Ammon's horn (tissue), 1 donor: ENCODE results near the gene SOS1.

Experiments
- DNase-seq: peaks from one replicate; pipeline ENCODE4 v3.0.0-alpha.2; 2016; ENCODE audit warnings: low spot score

SOS1 gene

GRCh38 chr2:39024833-39025232 is 96.0 kb downstream of the SOS1 start:
- no peak for DNase-seq

DNA sequence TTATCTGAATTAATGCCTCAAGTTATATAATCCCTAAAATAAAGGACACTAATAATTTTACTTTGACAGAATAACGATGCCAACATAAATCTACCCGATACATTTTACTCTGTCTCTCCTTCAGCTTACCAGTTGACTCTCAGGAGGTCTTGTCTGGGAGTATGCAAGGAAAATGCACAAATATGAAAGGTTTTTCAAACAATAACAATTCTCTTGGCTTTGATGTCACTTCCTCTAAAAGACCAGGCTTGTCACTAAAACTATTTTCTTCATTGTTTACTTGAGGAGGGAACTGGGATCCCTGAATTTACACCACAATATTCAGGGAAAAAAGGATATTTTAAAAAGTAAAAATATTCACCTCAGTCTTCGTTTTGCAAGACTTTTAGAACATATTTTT is 97.2 kb downstream of the SOS1 start:
- DNase-seq: no peak

- DNase-seq: no peak
These were observed 98.1 kb downstream of the SOS1 start for GRCh38 chr2:39022642-39023235.

DNA sequence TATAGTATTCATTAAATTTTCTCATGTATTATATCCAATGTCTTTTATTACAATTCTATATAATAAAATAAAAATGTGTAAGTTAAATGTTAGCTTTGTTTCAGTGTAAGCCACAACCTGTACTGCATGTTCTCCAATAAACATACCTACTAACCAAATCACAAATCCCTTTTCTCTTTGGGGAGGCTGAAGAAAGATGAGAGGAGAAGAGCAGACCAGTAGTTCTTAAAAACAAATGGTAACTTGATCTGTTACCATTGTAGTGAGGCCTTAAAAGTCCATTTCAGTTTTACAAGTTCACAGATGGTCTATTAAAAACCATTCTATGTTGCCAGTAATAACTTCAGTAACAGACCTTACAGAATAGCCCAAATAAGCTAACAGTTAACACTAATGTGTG is 100.5 kb downstream of the SOS1 start:
- no peak for DNase-seq

DNA sequence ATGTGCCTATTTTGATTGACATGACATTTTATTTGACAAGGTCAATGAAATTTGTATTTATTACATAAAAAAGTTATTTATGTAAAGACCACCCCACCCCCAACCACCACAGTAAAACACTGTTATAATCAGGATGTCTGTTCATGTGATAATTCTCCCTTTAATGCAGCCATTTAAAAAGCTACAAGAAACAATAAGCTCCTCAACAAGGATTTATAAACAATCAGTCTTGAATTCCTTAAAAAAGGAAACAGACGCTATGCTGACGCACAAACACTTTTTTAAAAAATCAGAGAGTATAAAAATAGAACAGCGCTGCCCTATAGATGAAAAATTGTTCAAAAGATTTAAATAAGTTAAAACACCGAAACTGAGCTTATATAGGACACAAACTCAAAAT is 102.2 kb downstream of the SOS1 start:
- DNase-seq: no peak

DNA sequence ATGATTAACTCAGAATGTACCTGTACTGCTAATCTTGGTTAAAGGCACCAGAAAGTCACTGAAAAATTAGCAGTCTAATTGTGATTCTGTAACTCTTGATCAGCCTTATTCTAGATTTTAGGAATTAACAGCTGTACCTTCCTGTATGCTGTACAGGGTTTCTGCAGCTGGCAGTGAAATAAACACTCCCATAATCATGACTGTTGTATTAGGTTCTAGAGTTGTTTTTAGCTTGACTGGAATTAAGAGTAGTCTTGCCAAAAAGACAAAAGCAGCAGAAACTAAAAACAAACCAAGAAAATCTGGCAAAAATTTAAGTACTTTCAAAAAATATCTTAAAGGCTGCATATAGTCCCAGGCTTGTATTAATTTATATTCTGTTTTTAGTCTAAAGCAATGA is 103.5 kb downstream of the SOS1 start:
- DNase-seq: no peak

GRCh38 chr2:39015424-39015823 is 105.4 kb downstream of the SOS1 start:
- DNase-seq: no peak

DNA sequence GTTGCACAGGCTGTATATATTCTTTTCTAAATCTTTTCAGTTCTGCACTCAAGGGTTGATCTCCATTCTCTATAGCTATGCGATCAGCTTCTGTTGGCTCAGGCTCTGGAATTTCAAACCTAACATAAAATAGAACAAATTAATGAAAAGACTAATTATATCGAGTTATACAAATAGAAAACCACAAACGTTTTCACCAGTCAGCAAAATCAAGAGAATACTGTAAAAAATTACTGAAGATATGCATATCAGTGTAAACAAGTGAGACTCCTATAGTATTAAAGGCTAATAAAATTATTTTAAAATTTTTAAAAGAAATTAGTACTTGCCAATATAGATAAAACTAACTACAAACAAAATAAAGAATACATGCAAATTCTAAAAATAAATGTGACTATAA is 107.0 kb downstream of the SOS1 start:
- DNase-seq: no peak

DNA sequence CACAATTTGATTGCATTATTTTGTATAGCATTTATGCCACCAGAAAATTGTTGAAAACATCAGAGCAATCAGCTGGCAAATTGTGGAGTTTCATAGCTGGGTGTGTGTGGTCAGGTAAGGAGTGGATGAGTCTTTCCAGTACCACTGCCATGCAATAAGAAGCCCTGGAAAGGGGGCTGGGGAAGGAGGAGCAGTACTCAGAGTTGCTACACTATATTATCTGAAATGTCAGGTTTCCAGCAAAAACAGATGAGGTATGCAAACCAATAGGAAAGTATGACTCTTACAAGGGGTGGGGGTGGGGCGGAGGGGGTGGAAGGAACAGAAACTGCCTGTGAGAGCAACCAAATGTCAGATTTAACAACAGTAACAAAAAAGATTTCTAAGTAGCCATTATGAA is 112.2 kb downstream of the SOS1 start:
- DNase-seq: no peak

- DNase-seq: no peak
These were observed 112.9 kb downstream of the SOS1 start for GRCh38 chr2:39007875-39008504.

- DNase-seq: no peak
These were observed 120.3 kb downstream of the SOS1 start for GRCh38 chr2:39000552-39000951.

- DNase-seq: no peak
These were observed 123.1 kb downstream of the SOS1 start for GRCh38 chr2:38997781-38998180.

- no peak for DNase-seq
These were observed 129.0 kb downstream of the SOS1 start for GRCh38 chr2:38991899-38992298.

- DNase-seq: no peak
These were observed 132.1 kb downstream of the SOS1 start for GRCh38 chr2:38988716-38989115.

GRCh38 chr2:38982498-38982897 is 138.4 kb downstream of the SOS1 start:
- DNase-seq: no peak

DNA sequence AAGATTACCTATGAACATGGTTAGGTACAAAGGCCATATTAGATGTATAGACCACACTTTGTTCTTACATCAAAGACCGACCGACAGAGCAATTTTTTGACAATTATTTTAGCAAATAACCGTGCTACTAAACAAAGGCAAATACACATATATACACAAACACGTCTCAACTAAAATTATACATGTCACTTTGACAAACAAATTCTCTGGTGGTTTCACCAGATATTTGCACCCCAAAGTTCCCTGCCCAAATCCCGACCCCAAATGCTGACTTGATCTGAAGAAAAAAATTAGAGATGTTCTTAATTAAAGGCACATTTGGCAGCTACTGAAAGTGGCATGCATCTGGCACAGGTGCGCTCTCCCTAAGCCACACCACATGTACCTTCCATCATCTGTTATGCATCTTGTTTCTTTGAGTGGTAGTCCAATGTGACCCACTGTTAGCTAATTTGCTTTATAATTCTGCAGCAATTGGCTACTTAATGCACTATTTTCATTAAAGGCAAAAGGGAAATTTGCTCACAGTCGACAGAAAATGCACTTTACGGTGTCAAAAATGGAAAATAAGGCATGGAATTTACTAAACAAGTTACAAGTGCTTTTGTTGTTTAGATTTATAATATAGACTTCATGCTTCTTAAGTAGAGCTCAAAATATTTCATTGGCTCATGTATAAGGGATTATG is 139.0 kb downstream of the SOS1 start:
- DNase-seq: no peak

- DNase-seq: no peak
These were observed 139.7 kb downstream of the SOS1 start for GRCh38 chr2:38981003-38981669.

DNA sequence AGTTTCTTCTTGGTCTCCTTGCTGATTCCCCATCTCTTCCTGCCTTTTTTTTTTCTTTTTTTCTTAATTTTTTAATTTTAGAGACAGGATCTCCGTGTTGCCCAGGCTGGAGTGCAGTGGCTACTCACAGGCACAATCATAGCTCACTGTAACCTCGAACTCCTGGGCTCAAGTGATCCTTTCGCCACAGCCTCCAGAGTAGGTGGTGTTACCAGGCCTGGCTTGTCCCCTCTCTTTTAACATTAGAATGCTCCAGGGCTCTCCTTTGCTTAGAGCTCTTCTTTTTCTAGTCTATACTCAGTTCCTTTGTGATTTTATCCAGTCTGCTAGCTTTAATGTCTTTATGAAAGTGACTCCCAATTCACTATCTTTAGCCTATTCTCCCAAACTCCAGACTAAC is 141.9 kb downstream of the SOS1 start:
- no peak for DNase-seq

- DNase-seq: peak; percentile 44
These were observed 142.5 kb downstream of the SOS1 start for GRCh38 chr2:38978296-38978903.

GRCh38 chr2:38977047-38977446 is 143.8 kb downstream of the SOS1 start:
- no peak for DNase-seq

GRCh38 chr2:38975042-38975441 is 145.8 kb downstream of the SOS1 start:
- no peak for DNase-seq

- DNase-seq: no peak
These were observed 147.6 kb downstream of the SOS1 start for GRCh38 chr2:38973266-38973665.

- DNase-seq: no peak
These were observed 149.5 kb downstream of the SOS1 start for GRCh38 chr2:38971377-38971776.
